Measurements from ENCODE around the gene UMPS. TPM values are rescaled to one million over a fixed set of nuclear protein-coding genes. Genes with fewer than 3 reads are reported as not detected.

UMPS gene
- total and polyA plus RNA-seq, 2 donors (not counting 1 experiment from before 2014, with no cell fraction given): 6.6 to 21.4 TPM

- DNase-seq (no peak), ATAC-seq (ENCODE audit: low read depth) (no peak)
- Mint-ChIP-seq H3K4me3 (no peak overlapping the region), H3K9me3 (ENCODE audit: insufficient read depth) (no peaks in the 10 kb centered on the region), H3K27me3 (peaks cover 12% of the 10 kb centered on the region), H3K27ac (no peak overlapping the region), H3K4me1 (no peaks in the 10 kb centered on the region)
- WGBS (ENCODE audit: insufficient coverage): 90% methylated on average over 2 of the region's 5 CpGs
- no peaks in the 10 kb centered on the region for H3K36me3 ChIP-seq (replicated peaks in 1 of 2; ENCODE audit: control extremely low read depth in 1 of 2, control insufficient read depth in 1 of 2, extremely low read depth in 1 of 2, insufficient read depth in 2 of 2, low read length in 1 of 2)
- no peaks in the 10 kb centered on the region for H4K20me1 ChIP-seq (ENCODE audit: control insufficient read depth, insufficient read depth, low read length, poor library complexity, severe bottlenecking)
- no peak overlapping the region for H3K4me3 ChIP-seq (ENCODE audit: control extremely low read depth in 1 of 5, extremely low read depth in 1 of 5, insufficient read depth in 1 of 5, low read depth in 2 of 5, low read length in 4 of 5)
- no peaks in the 10 kb centered on the region for H3K27me3 ChIP-seq (replicated peaks in 1 of 4; ENCODE audit: control extremely low read depth in 1 of 4, control insufficient read depth in 3 of 4, insufficient read depth in 4 of 4, low read length in 3 of 4)
- H2AFZ ChIP-seq (ENCODE audit: insufficient read depth, low read depth, low read length, poor library complexity, severe bottlenecking): no peak overlapping the region
- intact Hi-C loops (cut with micrococcal nuclease): no loop called here
- ChIA-PET POLR2A (no interaction called here), CTCF (no interaction called here)
- no peak overlapping the region for H3K9ac ChIP-seq (ENCODE audit: low read length)
- no peaks in the 10 kb centered on the region for H3K4me1 ChIP-seq (ENCODE audit: control insufficient read depth in 2 of 2, insufficient read depth in 2 of 2, low read length in 2 of 2)
- no peak overlapping the region for H3K4me2 ChIP-seq (replicated peaks; ENCODE audit: low read depth, low read length, poor library complexity, severe bottlenecking)
- no peak overlapping the region for H3K27ac ChIP-seq (ENCODE audit: low read length in 2 of 2)
- H3K79me2 ChIP-seq (ENCODE audit: control insufficient read depth, insufficient read depth, low read length): no peaks in the 10 kb centered on the region
- no peaks in the 10 kb centered on the region for H3K9me3 ChIP-seq (ENCODE audit: control extremely low read depth in 1 of 3, control insufficient read depth in 2 of 3, insufficient read depth in 1 of 3, low read length in 2 of 3)
- TF ChIP-seq EZH2 (IDR thresholded peaks at IDR 0.05; ENCODE audit: borderline replicate concordance, insufficient read depth, low read depth, low read length, poor library complexity, severe bottlenecking): no peak
Observed at GRCh38 chr3:124694486-124694885, 35.8 kb upstream of the UMPS start.

GRCh38 chr3:124695369-124695768, 34.9 kb upstream of the UMPS start:
- Mint-ChIP-seq H3K4me3 (no peak overlapping the region), H3K4me1 (no peaks in the 10 kb centered on the region), H3K27me3 (peaks cover 16% of the 10 kb centered on the region), H3K9me3 (ENCODE audit: insufficient read depth) (no peaks in the 10 kb centered on the region), H3K27ac (no peak overlapping the region)
- CTCF ChIA-PET: no interaction called here
- H3K27ac ChIP-seq (ENCODE audit: low read length in 2 of 2): no peak overlapping the region
- H3K4me1 ChIP-seq (ENCODE audit: control insufficient read depth in 2 of 2, insufficient read depth in 2 of 2, low read length in 2 of 2): no peaks in the 10 kb centered on the region
- H4K20me1 ChIP-seq (ENCODE audit: control insufficient read depth, insufficient read depth, low read length, poor library complexity, severe bottlenecking): no peaks in the 10 kb centered on the region
- no peak overlapping the region for H3K9ac ChIP-seq (ENCODE audit: low read length)
- H3K4me3 ChIP-seq (ENCODE audit: control extremely low read depth in 1 of 5, extremely low read depth in 1 of 5, insufficient read depth in 1 of 5, low read depth in 2 of 5, low read length in 4 of 5): no peak overlapping the region
- no peaks in the 10 kb centered on the region for H3K27me3 ChIP-seq (replicated peaks in 1 of 4; ENCODE audit: control extremely low read depth in 1 of 4, control insufficient read depth in 3 of 4, insufficient read depth in 4 of 4, low read length in 3 of 4)
- intact Hi-C loops (cut with micrococcal nuclease): no loop called here
- H3K4me2 ChIP-seq (replicated peaks; ENCODE audit: low read depth, low read length, poor library complexity, severe bottlenecking): no peak overlapping the region
- POLR2A ChIA-PET: no interaction called here
- H2AFZ ChIP-seq (ENCODE audit: insufficient read depth, low read depth, low read length, poor library complexity, severe bottlenecking): no peak overlapping the region
- DNase-seq (no peak), ATAC-seq (ENCODE audit: low read depth) (no peak)
- H3K36me3 ChIP-seq (replicated peaks in 1 of 2; ENCODE audit: control extremely low read depth in 1 of 2, control insufficient read depth in 1 of 2, extremely low read depth in 1 of 2, insufficient read depth in 2 of 2, low read length in 1 of 2): no peaks in the 10 kb centered on the region
- 100% methylated on average over 2 of the region's 3 CpGs for WGBS (ENCODE audit: insufficient coverage)
- no peaks in the 10 kb centered on the region for H3K79me2 ChIP-seq (ENCODE audit: control insufficient read depth, insufficient read depth, low read length)
- TF ChIP-seq CTCF (IDR thresholded peaks at IDR 0.05): no peak
- no peak for TF ChIP-seq EZH2 (IDR thresholded peaks at IDR 0.05; ENCODE audit: borderline replicate concordance, insufficient read depth, low read depth, low read length, poor library complexity, severe bottlenecking)
- no peaks in the 10 kb centered on the region for H3K9me3 ChIP-seq (ENCODE audit: control extremely low read depth in 1 of 3, control insufficient read depth in 2 of 3, insufficient read depth in 1 of 3, low read length in 2 of 3)
